A204.1 (cell line): ENCODE measurements around the gene MDC1.
"Not testable (repeated sequence)": the region's sequence is repeated elsewhere in the genome, so short reads cannot be mapped to it uniquely, and the experiment has no call there.

Source experiments
- FAIRE-seq: peaks from 2 replicates; lab custom pipeline; 2012; peaks lifted over from hg19 to GRCh38; lab: Jason Lieb, UNC

Gene MDC1

GRCh38 chr6:30723843-30724741 lies 7.0 kb upstream of the MDC1 start:
- FAIRE-seq = not testable (repeated sequence)

- FAIRE-seq = not testable (repeated sequence)
Measured at GRCh38 chr6:30723159-30723842, 6.2 kb upstream of the MDC1 start.

- no peak for FAIRE-seq
Measured at GRCh38 chr6:30722280-30723112, 5.4 kb upstream of the MDC1 start.

GRCh38 chr6:30722025-30722279 lies 4.9 kb upstream of the MDC1 start:
- FAIRE-seq = not testable (repeated sequence)

- no peak for FAIRE-seq
Measured at GRCh38 chr6:30721198-30722024, 4.3 kb upstream of the MDC1 start.

GRCh38 chr6:30720738-30721197 lies 3.7 kb upstream of the MDC1 start:
- FAIRE-seq = no peak

GRCh38 chr6:30719791-30720737 lies 3.0 kb upstream of the MDC1 start, which contains the start of gene TUBB:
TSS of gene TUBB (plus strand) at chr6:30720352. CDS start at chr6:30720507, 155 bp downstream.
- FAIRE-seq = peak; percentile 92

GRCh38 chr6:30719356-30719755 lies 2.3 kb upstream of the MDC1 start:
- no peak for FAIRE-seq

GRCh38 chr6:30717845-30718720 lies 1.0 kb upstream of the MDC1 start:
- FAIRE-seq = not testable (repeated sequence)

- FAIRE-seq = no peak
Measured at GRCh38 chr6:30716879-30717128, 277 bp downstream of the MDC1 start.

GRCh38 chr6:30714263-30714662 lies 2.8 kb downstream of the MDC1 start:
- no peak for FAIRE-seq

GRCh38 chr6:30712441-30712945 lies 4.6 kb downstream of the MDC1 start:
- no peak for FAIRE-seq

- FAIRE-seq = no peak
Measured at GRCh38 chr6:30711758-30712380, 5.2 kb downstream of the MDC1 start.

GRCh38 chr6:30709101-30709868 lies 7.8 kb downstream of the MDC1 start:
- FAIRE-seq = no peak

GRCh38 chr6:30707281-30707850 lies 9.7 kb downstream of the MDC1 start:
- no peak for FAIRE-seq

GRCh38 chr6:30705620-30706019 lies 11.5 kb downstream of the MDC1 start:
- FAIRE-seq = no peak

- no peak for FAIRE-seq
Measured at GRCh38 chr6:30703821-30704220, 13.3 kb downstream of the MDC1 start.

GRCh38 chr6:30703011-30703410 lies 14.1 kb downstream of the MDC1 start:
- no peak for FAIRE-seq
